BE2C (cell line): ENCODE data around the gene HMX1.

ENCODE experiments used
- DNase-seq: peaks from one replicate; pipeline ENCODE4 v3.0.0-alpha.2; 2020
- H3K27me3 ChIP-seq: fragments of 250-450 bp; sonication (Bioruptor Pico); 2 replicates; pipeline ENCODE4 v1.5.1; 2020; ENCODE audit warnings: mild to moderate bottlenecking
- H3K36me3 ChIP-seq: fragments of 250-450 bp; sonication (Bioruptor Pico); 2 replicates; pipeline ENCODE4 v1.5.1; 2020; ENCODE audit warnings: mild to moderate bottlenecking
- H3K4me1 ChIP-seq: fragments of 250-450 bp; sonication (Bioruptor Pico); 2 replicates; pipeline ENCODE4 v1.5.1; 2020
- H3K4me3 ChIP-seq: 2 replicates; pipeline ENCODE4 v1.5.1; 2011; ENCODE audit warnings: low read depth, low read length
- H3K9me3 ChIP-seq: fragments of 250-450 bp; sonication (Bioruptor Pico); 2 replicates; pipeline ENCODE4 v1.5.1; 2020
- CTCF ChIP-seq: IDR thresholded peaks from 2 replicates; pipeline ENCODE4 v1.5.1; 2012; ENCODE audit warnings: mild to moderate bottlenecking, low read depth, low read length

The HMX1 gene

GRCh38 chr4:8904041-8904501, 32.4 kb upstream of the HMX1 start:
- no peaks in the 10 kb centered on the region; the same call in 1 of the 2 replicates for H3K27me3 ChIP-seq
- H3K4me3 ChIP-seq = no peak overlapping the region
- TF ChIP-seq CTCF = no peak
- no peaks in the 10 kb centered on the region for H3K4me1 ChIP-seq
- DNase-seq = peak; percentile 3
- no peaks in the 10 kb centered on the region for H3K36me3 ChIP-seq
- H3K9me3 ChIP-seq = no peaks in the 10 kb centered on the region; the same call in 1 of the 2 replicates

- no peaks in the 10 kb centered on the region for H3K36me3 ChIP-seq
- no peak for TF ChIP-seq CTCF
- H3K9me3 ChIP-seq = no peaks in the 10 kb centered on the region; the same call in 1 of the 2 replicates
- no peak for DNase-seq
- no peak overlapping the region for H3K4me3 ChIP-seq
- H3K27me3 ChIP-seq = no peaks in the 10 kb centered on the region; the same call in 1 of the 2 replicates
- H3K4me1 ChIP-seq = no peaks in the 10 kb centered on the region
Observed at GRCh38 chr4:8901335-8901734, 29.7 kb upstream of the HMX1 start.

- no peaks in the 10 kb centered on the region; the same call in 1 of the 2 replicates for H3K9me3 ChIP-seq
- no peak for TF ChIP-seq CTCF
Observed at GRCh38 chr4:8900588-8900987, 28.9 kb upstream of the HMX1 start.

GRCh38 chr4:8898419-8898818, 26.8 kb upstream of the HMX1 start:
- TF ChIP-seq CTCF = no peak

More at GRCh38 chr4:8900588-8900987, 28.9 kb upstream of the HMX1 start:
- no peaks in the 10 kb centered on the region for H3K36me3 ChIP-seq
- H3K27me3 ChIP-seq = peaks cover 1% of the 10 kb centered on the region; the same call in 1 of the 2 replicates
- DNase-seq = no peak
- no peak overlapping the region for H3K4me3 ChIP-seq
- H3K4me1 ChIP-seq = no peaks in the 10 kb centered on the region

GRCh38 chr4:8897251-8898167, 25.9 kb upstream of the HMX1 start:
- H3K27me3 ChIP-seq = peaks cover 28% of the 10 kb centered on the region
- no peak for DNase-seq
- H3K4me1 ChIP-seq = no peaks in the 10 kb centered on the region
- no peaks in the 10 kb centered on the region for H3K36me3 ChIP-seq
- no peak for TF ChIP-seq CTCF
- no peak overlapping the region for H3K4me3 ChIP-seq
- H3K9me3 ChIP-seq = no peaks in the 10 kb centered on the region; the same call in 1 of the 2 replicates

More at GRCh38 chr4:8898419-8898818, 26.8 kb upstream of the HMX1 start:
- no peak for DNase-seq
- no peaks in the 10 kb centered on the region for H3K4me1 ChIP-seq
- no peak overlapping the region for H3K4me3 ChIP-seq
- peaks cover 19% of the 10 kb centered on the region for H3K27me3 ChIP-seq
- no peaks in the 10 kb centered on the region for H3K36me3 ChIP-seq
- H3K9me3 ChIP-seq = no peaks in the 10 kb centered on the region; the same call in 1 of the 2 replicates

GRCh38 chr4:8896506-8896905, 24.9 kb upstream of the HMX1 start:
- Histone ChIP-seq H3K36me3 (no peaks in the 10 kb centered on the region), H3K4me1 (no peaks in the 10 kb centered on the region), H3K4me3 (no peak overlapping the region), H3K9me3 (no peaks in the 10 kb centered on the region; the same call in 1 of the 2 replicates), H3K27me3 (peaks cover 35% of the 10 kb centered on the region)
- no peak for TF ChIP-seq CTCF
- no peak for DNase-seq
